GM12864 (cell line): Measurements from ENCODE around the gene PGF.

Experiments
- DNase-seq: peaks from one replicate; pipeline ENCODE4 v3.0.0-alpha.2; 2011; ENCODE audit warnings: low read depth
- H3K4me3 ChIP-seq: 2 replicates; pipeline ENCODE4 v1.5.1; 2011; ENCODE audit warnings: mild to moderate bottlenecking, low read depth, low read length, control low read depth
- TF ChIP-seq, protein P1 (sequence below): IDR thresholded peaks from 2 replicates; pipeline ENCODE4 v1.5.1; 2011; ENCODE audit warnings: low read depth, mild to moderate bottlenecking, moderate library complexity, low read length, control low read depth, inconsistent platforms; ENCODE audit errors: missing control alignments

The PGF gene

DNA sequence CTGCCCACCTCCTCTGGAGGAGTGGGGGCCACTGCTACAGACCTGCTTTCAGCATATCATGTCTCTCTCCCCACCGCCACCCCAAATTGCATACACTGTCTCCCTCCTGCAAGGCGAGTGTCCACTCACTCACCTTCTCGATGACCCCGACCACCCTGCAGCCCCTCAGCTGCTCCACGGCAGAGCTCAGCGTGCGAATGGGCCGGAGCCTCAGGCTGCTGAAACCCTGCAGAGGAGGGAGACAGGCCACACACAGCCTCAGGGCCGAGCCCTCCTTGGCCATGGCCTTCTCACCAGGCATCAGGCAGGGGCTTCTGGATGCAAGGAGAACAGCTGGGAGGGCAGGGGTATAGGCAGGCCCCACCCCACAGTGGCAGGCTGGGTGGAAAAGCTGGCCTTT is 37.0 kb downstream of the PGF start:
- TF ChIP-seq, protein P1, sequence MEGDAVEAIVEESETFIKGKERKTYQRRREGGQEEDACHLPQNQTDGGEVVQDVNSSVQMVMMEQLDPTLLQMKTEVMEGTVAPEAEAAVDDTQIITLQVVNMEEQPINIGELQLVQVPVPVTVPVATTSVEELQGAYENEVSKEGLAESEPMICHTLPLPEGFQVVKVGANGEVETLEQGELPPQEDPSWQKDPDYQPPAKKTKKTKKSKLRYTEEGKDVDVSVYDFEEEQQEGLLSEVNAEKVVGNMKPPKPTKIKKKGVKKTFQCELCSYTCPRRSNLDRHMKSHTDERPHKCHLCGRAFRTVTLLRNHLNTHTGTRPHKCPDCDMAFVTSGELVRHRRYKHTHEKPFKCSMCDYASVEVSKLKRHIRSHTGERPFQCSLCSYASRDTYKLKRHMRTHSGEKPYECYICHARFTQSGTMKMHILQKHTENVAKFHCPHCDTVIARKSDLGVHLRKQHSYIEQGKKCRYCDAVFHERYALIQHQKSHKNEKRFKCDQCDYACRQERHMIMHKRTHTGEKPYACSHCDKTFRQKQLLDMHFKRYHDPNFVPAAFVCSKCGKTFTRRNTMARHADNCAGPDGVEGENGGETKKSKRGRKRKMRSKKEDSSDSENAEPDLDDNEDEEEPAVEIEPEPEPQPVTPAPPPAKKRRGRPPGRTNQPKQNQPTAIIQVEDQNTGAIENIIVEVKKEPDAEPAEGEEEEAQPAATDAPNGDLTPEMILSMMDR, result no peak
- no peak for DNase-seq

DNA sequence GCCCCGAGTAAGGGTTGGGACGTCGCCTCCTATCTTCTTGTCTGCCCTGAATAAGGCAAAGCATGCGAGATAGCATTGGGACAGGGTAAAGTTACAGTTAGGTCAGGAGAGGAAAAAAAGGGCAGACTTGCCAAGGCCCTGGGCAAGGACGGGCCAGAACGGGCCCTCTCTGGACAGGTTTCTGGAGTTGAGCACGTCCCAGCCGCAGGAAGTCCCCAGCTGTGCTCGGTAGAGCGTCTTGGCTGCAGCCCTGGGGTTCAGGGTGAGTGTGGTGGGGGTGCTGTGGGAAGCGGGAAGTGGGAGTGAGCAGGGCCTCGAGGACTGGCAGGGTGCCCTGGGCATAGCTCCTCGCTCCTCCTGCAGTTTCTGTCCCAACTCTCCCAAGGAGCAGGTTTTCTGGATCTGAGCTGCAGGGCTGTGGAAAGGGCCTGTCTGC is 37.7 kb downstream of the PGF start:
- TF ChIP-seq, protein P1, result no peak
- H3K4me3 ChIP-seq, result no peak overlapping the region
- DNase-seq, result no peak

More for the DNA sequence above, 37.0 kb downstream of the PGF start:
- H3K4me3 ChIP-seq, result no peak overlapping the region

DNA sequence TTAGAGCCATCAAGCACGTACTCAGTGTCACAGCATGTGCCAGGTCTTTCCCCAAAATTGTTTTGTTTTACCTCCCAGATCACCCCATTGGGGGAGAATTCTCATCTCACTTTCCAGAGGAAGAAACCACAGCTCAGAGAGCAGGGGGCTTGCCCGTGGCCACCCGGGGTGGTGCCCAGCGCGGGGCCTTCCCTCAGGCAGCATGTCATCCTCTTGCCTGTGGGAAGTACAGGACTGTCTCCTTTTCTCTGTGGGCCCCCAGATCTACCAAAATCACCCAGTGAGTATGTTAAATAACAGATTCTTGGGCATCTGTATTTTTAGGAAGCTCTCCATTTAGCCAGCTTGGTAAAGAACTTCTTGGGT is 38.2 kb downstream of the PGF start:
- DNase-seq, result no peak
- H3K4me3 ChIP-seq, result no peak overlapping the region
- TF ChIP-seq, protein P1, result no peak

DNA sequence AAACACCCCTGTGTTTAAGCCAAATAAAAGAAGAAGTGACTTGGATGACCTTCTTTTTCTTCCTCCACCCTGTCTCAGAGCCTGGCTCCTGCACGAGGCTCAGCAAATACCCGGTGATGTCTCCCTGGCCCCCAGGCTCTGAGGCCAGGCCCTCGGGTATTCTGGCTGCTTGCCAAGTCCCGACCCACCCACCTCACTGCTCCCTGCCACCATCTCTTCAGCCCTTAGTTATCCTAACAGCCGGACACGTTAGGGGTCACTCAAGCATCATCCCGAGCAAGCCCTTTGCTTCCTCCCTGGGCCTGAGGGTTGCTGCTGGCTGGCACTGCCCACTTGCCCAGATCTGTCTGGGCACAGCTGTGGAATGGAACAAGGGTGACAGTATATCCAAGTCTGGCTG is 39.6 kb downstream of the PGF start:
- TF ChIP-seq, protein P1, result no peak
- no peak overlapping the region for H3K4me3 ChIP-seq
- no peak for DNase-seq

DNA sequence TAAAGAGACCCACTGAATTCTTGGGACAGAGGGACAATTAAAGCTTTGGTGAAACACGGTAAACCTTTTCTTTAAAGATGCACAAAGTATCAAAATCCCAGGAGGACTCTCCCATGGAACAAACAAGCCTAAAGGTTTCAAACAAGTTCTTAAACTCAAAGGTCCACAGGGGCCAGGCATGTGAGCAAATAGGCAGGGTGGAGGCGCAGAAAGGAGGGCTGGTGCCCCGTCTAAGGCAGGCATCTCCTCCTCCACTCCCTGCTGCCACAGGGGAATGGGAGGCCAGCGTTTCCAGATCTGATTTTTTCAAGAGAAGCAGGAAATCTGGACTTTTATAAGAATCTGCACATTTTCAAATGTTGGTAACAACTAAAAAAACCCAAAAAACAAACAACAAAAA is 40.0 kb downstream of the PGF start:
- no peak for DNase-seq
- H3K4me3 ChIP-seq, result no peak overlapping the region
- TF ChIP-seq, protein P1, result no peak

DNA sequence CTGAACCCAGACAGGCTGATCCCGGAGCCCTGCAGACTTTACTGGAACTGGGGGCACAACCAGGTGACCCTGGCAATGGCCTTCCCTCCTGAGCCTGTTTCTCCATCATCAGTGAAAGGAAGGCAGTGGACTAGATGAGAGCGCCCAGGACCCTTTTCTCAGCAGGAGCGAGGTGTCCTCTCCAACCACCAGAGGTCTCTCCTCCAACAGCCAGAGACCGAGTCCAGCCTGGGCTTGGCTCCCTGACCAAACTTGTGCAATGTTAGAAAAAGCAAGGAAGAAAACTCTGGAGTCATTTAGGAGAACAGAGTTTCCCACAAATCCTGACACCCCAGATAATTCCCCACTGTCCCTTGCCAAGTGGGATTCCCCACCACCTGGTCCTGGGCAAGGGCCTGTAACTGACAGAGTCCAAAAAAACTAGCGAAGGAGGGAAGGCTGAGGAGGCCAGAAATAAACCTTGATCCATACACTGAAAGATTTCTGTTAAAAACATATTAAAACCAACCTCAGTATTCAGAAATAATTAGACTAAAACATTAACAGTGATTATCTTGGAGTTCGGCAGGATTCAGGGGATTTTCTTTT is 41.3 kb downstream of the PGF start:
- no peak for DNase-seq

More for the DNA sequence above, 41.3 kb downstream of the PGF start:
- TF ChIP-seq, protein P1, result peak; percentile 64
- H3K4me3 ChIP-seq, result no peak overlapping the region
